Osteocyte (in vitro differentiated cells): ENCODE data around the gene H2AZ1. TPM values are rescaled to one million over a fixed set of nuclear protein-coding genes. Genes with fewer than 3 reads are reported as not detected.

ENCODE experiments used
- DNase-seq: peaks from one replicate; pipeline ENCODE4 v3.0.0; 2021; ENCODE audit warnings: mixed read lengths; ENCODE audit not compliant: unreplicated experiment; ENCODE audit errors: extremely low spot score
- H3K27ac Mint-ChIP-seq: one replicate; pipeline ENCODE4 v1.8.0; 2021; ENCODE audit warnings: mild to moderate bottlenecking, mixed read lengths; ENCODE audit not compliant: unreplicated experiment
- H3K27me3 Mint-ChIP-seq: one replicate; pipeline ENCODE4 v1.8.0; 2021; ENCODE audit warnings: mixed read lengths; ENCODE audit not compliant: unreplicated experiment
- H3K36me3 Mint-ChIP-seq: one replicate; pipeline ENCODE4 v1.8.0; 2021; ENCODE audit warnings: mixed read lengths; ENCODE audit not compliant: unreplicated experiment
- H3K4me1 Mint-ChIP-seq: one replicate; pipeline ENCODE4 v1.8.0; 2021; ENCODE audit warnings: mixed read lengths; ENCODE audit not compliant: unreplicated experiment
- H3K4me3 Mint-ChIP-seq: one replicate; pipeline ENCODE4 v1.8.0; 2021; ENCODE audit warnings: mild to moderate bottlenecking, moderate library complexity, mixed read lengths; ENCODE audit not compliant: unreplicated experiment
- H3K9me3 Mint-ChIP-seq: one replicate; pipeline ENCODE4 v1.8.0; 2021; ENCODE audit warnings: mixed read lengths; ENCODE audit not compliant: unreplicated experiment
- CTCF ChIP-seq: fragments of 200-600 bp; sonication (generic); IDR thresholded peaks from 2 replicates; pipeline ENCODE4 v1.5.0; 2021; ENCODE audit warnings: antibody characterized with exemption, mild to moderate bottlenecking, moderate library complexity
- total RNA-seq: library from RNA; stranded (reverse); gene quantifications from 2 replicates; pipeline ENCODE4 v1.2.1, GENCODE V29; 2021

The H2AZ1 gene
- total RNA-seq, 1 donor from 2014 or later, result 192 TPM

GRCh38 chr4:99950913-99951254, 809 bp upstream of the H2AZ1 start:
- no peak for DNase-seq
- Mint-ChIP-seq H3K27me3 (no peaks in the 10 kb centered on the region), H3K4me1 (peaks cover 17% of the 10 kb centered on the region), H3K4me3 (no peak overlapping the region), H3K36me3 (peaks cover 7% of the 10 kb centered on the region), H3K27ac (no peak overlapping the region), H3K9me3 (no peaks in the 10 kb centered on the region)
- no peak for TF ChIP-seq CTCF

- H3K4me1 Mint-ChIP-seq, result peaks cover 29% of the 10 kb centered on the region
- peaks cover 9% of the 10 kb centered on the region for H3K36me3 Mint-ChIP-seq
- TF ChIP-seq CTCF, result peak; percentile 88
- no peaks in the 10 kb centered on the region for H3K9me3 Mint-ChIP-seq
- no peaks in the 10 kb centered on the region for H3K27me3 Mint-ChIP-seq
- no peak overlapping the region for H3K4me3 Mint-ChIP-seq
- no peak overlapping the region for H3K27ac Mint-ChIP-seq
- peak; percentile 95 for DNase-seq
Measured at GRCh38 chr4:99949034-99949998, 759 bp downstream of the H2AZ1 start.

GRCh38 chr4:99947608-99948007, 2.5 kb downstream of the H2AZ1 start:
- no peak for DNase-seq
- peaks cover 43% of the 10 kb centered on the region for H3K4me1 Mint-ChIP-seq
- TF ChIP-seq CTCF, result no peak

GRCh38 chr4:99947190-99947578, 2.9 kb downstream of the H2AZ1 start:
- Mint-ChIP-seq H3K9me3 (no peaks in the 10 kb centered on the region), H3K4me3 (no peak overlapping the region), H3K4me1 (peaks cover 43% of the 10 kb centered on the region), H3K27ac (no peak overlapping the region), H3K36me3 (peaks cover 15% of the 10 kb centered on the region), H3K27me3 (no peaks in the 10 kb centered on the region)
- no peak for DNase-seq
- no peak for TF ChIP-seq CTCF

More at GRCh38 chr4:99947608-99948007, 2.5 kb downstream of the H2AZ1 start:
- no peaks in the 10 kb centered on the region for H3K9me3 Mint-ChIP-seq
- no peaks in the 10 kb centered on the region for H3K27me3 Mint-ChIP-seq
- H3K36me3 Mint-ChIP-seq, result peaks cover 15% of the 10 kb centered on the region
- no peak overlapping the region for H3K4me3 Mint-ChIP-seq
- H3K27ac Mint-ChIP-seq, result no peak overlapping the region

GRCh38 chr4:99946356-99947189, 3.5 kb downstream of the H2AZ1 start, which contains the start of gene DNAJB14:
Gene DNAJB14 (minus strand): TSS chr4:99946618. CDS start chr4:99946571, 47 bp downstream.
- no peak for TF ChIP-seq CTCF
- DNase-seq, result peak; percentile 90
- H3K27me3 Mint-ChIP-seq, result no peaks in the 10 kb centered on the region
- peaks cover 15% of the 10 kb centered on the region for H3K36me3 Mint-ChIP-seq
- H3K27ac Mint-ChIP-seq, result peak within 1 kb of the TSS; percentile 93
- peak within 1 kb of the TSS; percentile 93 for H3K4me3 Mint-ChIP-seq
- no peaks in the 10 kb centered on the region for H3K9me3 Mint-ChIP-seq
- peaks cover 41% of the 10 kb centered on the region for H3K4me1 Mint-ChIP-seq
